HepG2 (cell line): ENCODE measurements around the gene CLHC1. TPM values are rescaled to one million over a fixed set of nuclear protein-coding genes. Genes with fewer than 3 reads are reported as not detected.

Experiments used
- ATAC-seq: fragments of 200-7000 bp; cut with Tn5 transposase; 3 replicates; pipeline ENCODE4 v1.9.1; 2020; ENCODE audit warnings: mild to moderate bottlenecking, moderate library complexity
- BruUV-seq: library from RNA; stranded (reverse); fragments of 400-500 nt; replicated peaks from 2 replicates; lab custom pipeline; 2021; lab: Mats Ljungman, UMichigan
- CTCF ChIA-PET: fragments of 300-600 bp; formaldehyde crosslinking; extraction: SDS; loops from one replicate; lab custom pipeline; 2021; ENCODE audit warnings: low total read pairs, inconsistent platforms, low intra/inter-chr PET ratio; lab: Yijun Ruan, JAX
- POLR2A ChIA-PET: fragments of 350-600 bp; sonication (Branson Sonifier 250); formaldehyde crosslinking; loops from one replicate; lab custom pipeline; 2020; ENCODE audit warnings: antibody characterized with exemption, inconsistent platforms; lab: Yijun Ruan, JAX
- DNase-seq: peaks from one replicate; pipeline ENCODE4 v3.0.0-alpha.2; 2015; ENCODE audit warnings: low spot score
- FAIRE-seq: peaks from 3 replicates; lab custom pipeline; 2011; peaks lifted over from hg19 to GRCh38; lab: Jason Lieb, UNC
- H2AFZ ChIP-seq: one replicate; pipeline ENCODE4 v1.6.1; 2011; ENCODE audit warnings: low read length, inconsistent platforms
- H3K27ac ChIP-seq: fragments of 300-600 bp; 3 replicates; pipeline ENCODE4 v1.8.0; 2011; ENCODE audit warnings: mixed run types, mild to moderate bottlenecking, mixed read lengths, low read length, inconsistent platforms; ENCODE audit not compliant: insufficient read depth; ENCODE audit errors: extremely low read length
- H3K27me3 ChIP-seq, 2 experiments: fragments of 200-600 bp in 1 of 2; 2 replicates in 1 of 2; 3 replicates in 1 of 2; pipeline versions ENCODE4 v1.6.0 to v1.8.0; 2011; ENCODE audit warnings: low read length in 2 of 2, mild to moderate bottlenecking in 2 of 2, moderate library complexity in 2 of 2, inconsistent platforms in 1 of 2; ENCODE audit not compliant: insufficient read depth in 2 of 2, control insufficient read depth in 1 of 2
- H3K36me3 ChIP-seq, 2 experiments: fragments of 200-600 bp in 1 of 2; replicated peaks in 1 of 2; 2 replicates in 1 of 2; 3 replicates in 1 of 2; pipeline versions ENCODE4 v1.5.1 to v1.8.0; 2011; ENCODE audit warnings: low read length in 2 of 2, inconsistent platforms in 1 of 2; ENCODE audit not compliant: insufficient read depth in 2 of 2, control insufficient read depth in 1 of 2
- H3K4me1 ChIP-seq: 2 replicates; pipeline ENCODE4 v1.5.1; 2012; ENCODE audit warnings: low read length, inconsistent platforms; ENCODE audit not compliant: insufficient read depth
- H3K4me2 ChIP-seq: 2 replicates; pipeline ENCODE4 v1.6.0; 2011; ENCODE audit warnings: low read depth, low read length, inconsistent platforms
- H3K4me3 ChIP-seq, 3 experiments: fragments of 200-600 bp in 1 of 3; sonication (generic), shearing (Covaris generic) in 1 of 3; replicated peaks in 1 of 3; 2 replicates each; pipeline ENCODE4 v1.5.1; 2011 to 2016; ENCODE audit warnings: low read length in 3 of 3, inconsistent platforms in 2 of 3, low read depth in 2 of 3, mild to moderate bottlenecking in 2 of 3, control low read depth in 1 of 3, mixed read lengths in 1 of 3; ENCODE audit not compliant: insufficient read depth in 1 of 3
- H3K79me2 ChIP-seq: one replicate; pipeline ENCODE4 v1.6.1; 2011; ENCODE audit warnings: low read length, inconsistent platforms; ENCODE audit not compliant: insufficient read depth
- H3K9ac ChIP-seq: 2 replicates; pipeline ENCODE4 v1.6.0; 2011; ENCODE audit warnings: mild to moderate bottlenecking, low read depth, low read length, inconsistent platforms; ENCODE audit not compliant: insufficient read depth
- H3K9me3 ChIP-seq: 2 replicates; pipeline ENCODE4 v1.5.1; 2012; ENCODE audit warnings: mild to moderate bottlenecking, low read length
- H4K20me1 ChIP-seq: 2 replicates; pipeline ENCODE4 v1.6.0; 2011; ENCODE audit warnings: inconsistent platforms, mild to moderate bottlenecking, low read length, moderate library complexity; ENCODE audit not compliant: insufficient read depth
- GATAD1 ChIP-seq: IDR thresholded peaks from 2 replicates; pipeline ENCODE4 v1.6.1; 2016; ENCODE audit warnings: missing genetic modification reagents, missing compliant biosample characterization
- SOX6 ChIP-seq, 2 experiments: fragments of 450-650 bp in 1 of 2; sonication (generic) in 1 of 2; formaldehyde crosslinking in 1 of 2; IDR thresholded peaks; 2 replicates each; pipeline versions ENCODE4 v1.4.0 to v1.6.1; 2017 to 2020; ENCODE audit warnings: antibody characterized with exemption in 1 of 2, mild to moderate bottlenecking in 1 of 2, missing genetic modification reagents in 1 of 2
- TEAD3 ChIP-seq: optimal IDR thresholded peaks from 2 replicates; pipeline ENCODE3; 2016; ENCODE audit warnings: borderline replicate concordance
- ZEB1 ChIP-seq: IDR thresholded peaks from 2 replicates; pipeline ENCODE4 v1.6.1; 2012; ENCODE audit warnings: mild to moderate bottlenecking, low read depth, inconsistent platforms; ENCODE audit not compliant: insufficient replicate concordance
- ZNF652 ChIP-seq: IDR thresholded peaks from 2 replicates; pipeline ENCODE4 v1.6.1; 2016; ENCODE audit warnings: low read depth, borderline replicate concordance
- WGBS: methylation state at CpG from one replicate; pipeline ENCODE4 v1.1.6; 2017; ENCODE audit warnings: low lambda C conversion rate; 5-methylcytosine and 5-hydroxymethylcytosine counted together
- in situ Hi-C: cut with HindIII; loops from 2 replicates; pipeline ENCODE4 v1.10.0; 2017; ENCODE audit warnings: low pct_unique_long_range_greater_than_20kb; ENCODE audit not compliant: extremely low pct_ligation_motif_present
- intact Hi-C: fragments of 100-400 bp; cut with micrococcal nuclease; formaldehyde crosslinking; loops from one replicate; pipeline ENCODE4 v1.10.0; 2022; ENCODE audit not compliant: unreplicated experiment
- polyA plus RNA-seq, 8 experiments: library from polyadenylated mRNA; depleted of rRNA in 3 of 8; stranded (reverse) in 7 of 8; unstranded in 1 of 8; fragments of >200 nt; fragmentation: Illumina TruSeq in 4 of 8; extraction: Trizol in 4 of 8; gene quantifications; 2 replicates each; pipeline versions ENCODE4 v1.2.1 to v1.2.3, GENCODE V29; 2011 to 2016; ENCODE audit warnings: low read depth in 4 of 8, missing spikeins in 1 of 8, mixed read lengths in 1 of 8; ENCODE audit not compliant: insufficient read depth in 1 of 8
- total RNA-seq, 5 experiments: library from RNA; depleted of rRNA; stranded (reverse); fragments of >200 nt; fragmentation: Illumina TruSeq; extraction: Trizol; gene quantifications; 2 replicates each; pipeline ENCODE4 v1.2.3, GENCODE V29; 2016; ENCODE audit warnings: low read depth in 1 of 5
- TF ChIP-seq, protein P1 (sequence below): sonication (generic); formaldehyde crosslinking; IDR thresholded peaks from 2 replicates; pipeline ENCODE4 v1.4.0; 2020; ENCODE audit warnings: mild to moderate bottlenecking, missing genetic modification reagents

CLHC1 gene
- total and polyA plus RNA-seq, 2 of the 13 experiments (the other 11 are each of a cell fraction or from before 2014, with no cell fraction given): 9.8 to 12.6 TPM

DNA sequence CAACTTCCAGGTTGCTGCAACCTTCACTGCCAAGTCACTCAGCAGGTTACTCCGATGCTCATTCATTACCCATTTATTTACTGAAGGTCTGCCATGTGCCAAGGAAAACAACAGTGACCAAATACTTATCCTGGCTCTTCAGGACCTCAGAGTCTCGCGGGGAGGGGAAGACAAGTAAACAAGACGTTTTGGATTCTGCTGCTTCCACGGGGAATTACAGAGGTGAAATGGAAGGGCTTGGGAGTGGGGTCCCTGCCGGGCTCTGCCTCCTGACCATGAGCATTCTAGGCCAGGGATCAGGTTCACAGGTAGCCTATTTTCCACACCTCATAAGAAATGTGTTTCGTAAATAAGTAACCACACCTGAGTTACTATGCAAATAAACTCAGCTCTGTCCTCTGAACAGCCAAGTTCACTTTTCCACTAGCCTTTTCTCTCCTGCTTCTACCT lies 68.1 kb downstream of the CLHC1 start:
- DNase-seq (no peak), ATAC-seq (no peak), FAIRE-seq (no peak)
- Histone ChIP-seq H3K27me3 (peaks cover 0 to 40% of the 10 kb centered on the region in 2 experiments; a peak in 3 of 5 replicates), H2AFZ (no peak overlapping the region), H3K27ac (no peak overlapping the region), H3K4me1 (peaks cover 60% of the 10 kb centered on the region), H3K36me3 (no peaks in the 10 kb centered on the region), H3K79me2 (no peaks in the 10 kb centered on the region), H3K9ac (no peak overlapping the region), H4K20me1 (no peaks in the 10 kb centered on the region), H3K4me3 (0 out of 6 replicates have a peak overlapping the region, but pooled peaks of 2 of the 3 experiments have one; percentile 30 to 33), H3K4me2 (peak overlapping the region; percentile 75), H3K9me3 (no peaks in the 10 kb centered on the region)
- intact Hi-C loops (no loop called here), in situ Hi-C loops (no loop called here)
- TF ChIP-seq GATAD1 (no peak), ZEB1 (peak; percentile 75)
- ChIA-PET POLR2A (no interaction called here), CTCF (no interaction called here)
- WGBS: 2% methylated on average over 7 of the region's 7 CpGs
- BruUV-seq: no TSS peak

DNA sequence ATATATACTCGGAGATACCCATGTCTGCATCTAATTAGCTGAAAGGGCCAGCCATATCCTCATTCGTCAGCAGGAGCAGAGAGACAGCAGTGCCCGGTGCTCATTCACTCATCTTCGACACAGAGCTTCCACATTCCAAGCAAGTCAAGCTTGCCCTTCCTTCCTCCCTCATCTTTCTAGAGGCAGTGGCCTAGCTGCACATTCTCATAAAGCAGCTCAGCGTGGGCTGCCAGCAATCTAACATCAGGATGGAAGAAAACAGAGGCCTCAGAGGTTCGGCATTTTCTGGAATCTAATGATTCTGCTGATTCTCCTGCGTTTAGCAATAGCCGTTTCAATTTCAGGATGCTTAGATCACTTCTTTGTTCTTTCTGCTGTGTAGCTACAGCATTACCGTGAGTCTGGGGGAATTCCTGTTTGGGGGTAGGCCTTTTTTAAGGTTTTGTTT lies 68.8 kb downstream of the CLHC1 start:
- no peak for FAIRE-seq
- peaks cover 1 to 42% of the 10 kb centered on the region in 2 experiments; a peak in 3 of 5 replicates for H3K27me3 ChIP-seq
- CTCF ChIA-PET: no interaction called here
- no TSS peak for BruUV-seq
- peak; percentile 34 for ATAC-seq
- no peaks in the 10 kb centered on the region for H3K79me2 ChIP-seq
- no peak for DNase-seq
- H3K4me1 ChIP-seq: peaks cover 55% of the 10 kb centered on the region
- H4K20me1 ChIP-seq: no peaks in the 10 kb centered on the region
- no peak overlapping the region for H3K27ac ChIP-seq
- no peak for TF ChIP-seq ZNF652
- TF ChIP-seq, protein P1, sequence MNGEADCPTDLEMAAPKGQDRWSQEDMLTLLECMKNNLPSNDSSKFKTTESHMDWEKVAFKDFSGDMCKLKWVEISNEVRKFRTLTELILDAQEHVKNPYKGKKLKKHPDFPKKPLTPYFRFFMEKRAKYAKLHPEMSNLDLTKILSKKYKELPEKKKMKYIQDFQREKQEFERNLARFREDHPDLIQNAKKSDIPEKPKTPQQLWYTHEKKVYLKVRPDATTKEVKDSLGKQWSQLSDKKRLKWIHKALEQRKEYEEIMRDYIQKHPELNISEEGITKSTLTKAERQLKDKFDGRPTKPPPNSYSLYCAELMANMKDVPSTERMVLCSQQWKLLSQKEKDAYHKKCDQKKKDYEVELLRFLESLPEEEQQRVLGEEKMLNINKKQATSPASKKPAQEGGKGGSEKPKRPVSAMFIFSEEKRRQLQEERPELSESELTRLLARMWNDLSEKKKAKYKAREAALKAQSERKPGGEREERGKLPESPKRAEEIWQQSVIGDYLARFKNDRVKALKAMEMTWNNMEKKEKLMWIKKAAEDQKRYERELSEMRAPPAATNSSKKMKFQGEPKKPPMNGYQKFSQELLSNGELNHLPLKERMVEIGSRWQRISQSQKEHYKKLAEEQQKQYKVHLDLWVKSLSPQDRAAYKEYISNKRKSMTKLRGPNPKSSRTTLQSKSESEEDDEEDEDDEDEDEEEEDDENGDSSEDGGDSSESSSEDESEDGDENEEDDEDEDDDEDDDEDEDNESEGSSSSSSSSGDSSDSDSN (CRISPR knock-in tag): no peak
- peak; percentile 31 for TF ChIP-seq TEAD3 (CRISPR knock-in tag)
- no peak for TF ChIP-seq SOX6 (IDR thresholded peaks at IDR 0.05)
- no peak for TF ChIP-seq SOX6 (CRISPR knock-in tag; IDR thresholded peaks at IDR 0.05)
- TF ChIP-seq, all 625 proteins: peak for 1
- intact Hi-C loops (no loop called here), in situ Hi-C loops (no loop called here)
- no peaks in the 10 kb centered on the region for H3K9me3 ChIP-seq
- POLR2A ChIA-PET: no interaction called here
- H2AFZ ChIP-seq: peak overlapping the region; percentile 9
- peak overlapping the region in 2 of 3 experiments; percentile 30 to 33; a peak in 2 of 6 replicates for H3K4me3 ChIP-seq
- H3K36me3 ChIP-seq: no peaks in the 10 kb centered on the region
- peak overlapping the region; percentile 75 for H3K4me2 ChIP-seq
- 8% methylated on average over 9 of the region's 9 CpGs for WGBS
- H3K9ac ChIP-seq: no peak overlapping the region
